ENCODE results near the gene NIPAL3. TPM values are rescaled to one million over a fixed set of nuclear protein-coding genes. Genes with fewer than 3 reads are reported as not detected.

NIPAL3 gene
- total RNA-seq, 1 donor from 2014 or later: 30.1 TPM

DNA sequence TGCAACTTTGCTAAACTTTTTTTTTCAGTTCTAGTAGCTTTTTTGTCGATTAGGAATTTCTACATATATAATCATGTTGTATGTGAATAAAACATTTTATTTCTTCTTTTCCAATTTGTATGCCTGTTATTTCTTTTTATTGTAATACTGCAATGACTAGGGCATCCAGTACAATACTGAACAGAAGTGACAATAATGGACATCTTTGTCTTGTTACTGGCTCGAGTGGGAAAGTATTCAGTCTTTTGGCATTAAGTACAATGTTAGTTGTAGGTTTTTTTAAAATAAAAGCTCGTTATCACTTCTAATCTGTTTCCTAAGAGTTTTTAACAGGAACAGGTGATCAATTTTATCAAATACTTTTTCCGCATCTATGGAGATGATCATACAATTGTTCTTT, 11.8 kb upstream of the NIPAL3 start:
- Histone ChIP-seq H3K4me1 (no peaks in the 10 kb centered on the region), H3K36me3 (peaks cover 12% of the 10 kb centered on the region), H3K27me3 (ENCODE audit: low read depth) (no peaks in the 10 kb centered on the region), H3K27ac (replicated peaks) (no peak overlapping the region), H3K9me3 (replicated peaks) (peaks cover 4% of the 10 kb centered on the region), H3K4me3 (no peak overlapping the region)
- no peak for DNase-seq
- intact Hi-C loops (cut with micrococcal nuclease): loop anchor here (10.0 kb wide), 1 partner anchor 101 kb away; the partner anchor contains the start of gene RCAN3
- TF ChIP-seq CTCF (IDR thresholded peaks at IDR 0.05; ENCODE audit: borderline replicate concordance): no peak

DNA sequence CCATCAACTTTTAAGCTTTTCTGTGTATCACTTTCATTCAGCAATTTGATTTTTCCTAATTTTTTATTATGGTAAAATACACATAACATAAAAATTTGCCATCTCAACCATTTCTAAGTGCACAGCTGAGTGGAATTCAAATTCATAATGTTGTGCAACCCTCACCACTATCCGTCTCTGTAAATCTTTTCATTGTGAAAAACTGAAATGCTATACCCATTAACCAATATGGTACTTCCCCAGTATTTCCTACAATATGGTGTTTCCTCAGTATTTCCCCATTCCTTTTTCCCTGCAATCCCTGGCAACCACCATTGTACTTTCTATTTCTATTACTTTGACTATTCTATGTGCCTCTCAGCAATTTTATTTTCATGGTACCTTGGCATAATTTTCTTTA, 8.8 kb upstream of the NIPAL3 start:
- DNase-seq: no peak
- Histone ChIP-seq H3K27me3 (ENCODE audit: low read depth) (no peaks in the 10 kb centered on the region), H3K4me1 (no peaks in the 10 kb centered on the region), H3K27ac (replicated peaks) (no peak overlapping the region), H3K4me3 (no peak overlapping the region), H3K9me3 (replicated peaks) (peaks cover 4% of the 10 kb centered on the region), H3K36me3 (no peaks in the 10 kb centered on the region)
- intact Hi-C loops (cut with micrococcal nuclease): loop anchor here (10.0 kb wide), 1 partner anchor 98 kb away; the partner anchor contains the start of gene RCAN3
- no peak for TF ChIP-seq CTCF (IDR thresholded peaks at IDR 0.05; ENCODE audit: borderline replicate concordance)

DNA sequence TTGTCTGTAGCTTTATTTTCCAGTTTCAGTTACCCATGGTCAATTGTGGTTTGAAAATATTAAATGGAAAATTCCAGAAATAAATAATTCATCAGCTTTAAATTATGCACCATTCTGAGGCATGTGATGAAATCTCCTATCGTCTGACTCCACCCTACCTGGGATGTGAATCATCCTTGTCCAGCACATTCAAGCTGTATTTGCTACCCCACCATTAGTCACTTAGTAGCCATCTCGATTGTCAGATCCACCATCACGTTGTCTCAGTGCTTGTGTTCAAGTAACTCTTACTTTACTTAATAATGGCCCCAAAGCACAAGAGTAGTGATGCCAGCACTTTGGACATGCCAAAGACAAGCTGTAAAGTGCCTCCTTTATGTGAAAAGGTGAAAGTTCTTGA, 6.1 kb upstream of the NIPAL3 start:
- H3K27me3 ChIP-seq (ENCODE audit: low read depth): no peaks in the 10 kb centered on the region
- TF ChIP-seq CTCF (IDR thresholded peaks at IDR 0.05; ENCODE audit: borderline replicate concordance): no peak
- peaks cover 4% of the 10 kb centered on the region for H3K9me3 ChIP-seq (replicated peaks)
- H3K4me1 ChIP-seq: peaks cover 16% of the 10 kb centered on the region
- no peak overlapping the region for H3K27ac ChIP-seq (replicated peaks)
- intact Hi-C loops (cut with micrococcal nuclease): loop anchor here (10.0 kb wide), 1 partner anchor 95 kb away; the partner anchor contains the start of gene RCAN3
- no peak overlapping the region for H3K4me3 ChIP-seq
- no peaks in the 10 kb centered on the region for H3K36me3 ChIP-seq
- DNase-seq: no peak

GRCh38 chr1:24410750-24411149, 4.9 kb upstream of the NIPAL3 start:
- Histone ChIP-seq H3K36me3 (no peaks in the 10 kb centered on the region), H3K4me1 (peaks cover 22% of the 10 kb centered on the region), H3K4me3 (no peak overlapping the region), H3K9me3 (replicated peaks) (peaks cover 4% of the 10 kb centered on the region), H3K27ac (replicated peaks) (no peak overlapping the region), H3K27me3 (ENCODE audit: low read depth) (no peaks in the 10 kb centered on the region)
- DNase-seq: no peak
- intact Hi-C loops (cut with micrococcal nuclease): no loop called here
- no peak for TF ChIP-seq CTCF (IDR thresholded peaks at IDR 0.05; ENCODE audit: borderline replicate concordance)

DNA sequence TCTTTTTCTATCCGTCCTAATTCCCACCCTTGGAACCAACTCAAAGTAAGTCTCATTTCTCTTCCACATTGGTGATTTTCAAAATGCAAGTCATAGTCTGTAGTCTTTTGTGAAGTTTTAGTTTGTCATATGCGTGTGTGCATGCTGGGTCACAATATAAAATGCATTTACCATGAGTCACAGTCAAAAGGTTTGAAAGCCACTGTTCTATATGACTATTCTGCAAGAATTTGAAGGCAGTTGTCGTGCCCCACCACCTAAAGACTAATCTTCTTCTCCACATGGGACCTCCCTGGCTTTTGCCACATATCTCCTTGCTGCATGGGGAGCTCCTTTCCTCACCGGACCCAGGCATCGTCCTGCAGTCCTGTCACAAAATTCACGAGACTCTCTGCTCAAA, 3.6 kb upstream of the NIPAL3 start:
- H3K36me3 ChIP-seq: no peaks in the 10 kb centered on the region
- no peaks in the 10 kb centered on the region for H3K27me3 ChIP-seq (ENCODE audit: low read depth)
- intact Hi-C loops (cut with micrococcal nuclease): no loop called here
- H3K9me3 ChIP-seq (replicated peaks): peaks cover 4% of the 10 kb centered on the region
- DNase-seq: no peak
- H3K4me1 ChIP-seq: peaks cover 35% of the 10 kb centered on the region
- no peak overlapping the region for H3K27ac ChIP-seq (replicated peaks)
- no peak for TF ChIP-seq CTCF (IDR thresholded peaks at IDR 0.05; ENCODE audit: borderline replicate concordance)
- no peak overlapping the region for H3K4me3 ChIP-seq

Data from left ventricle myocardium inferior (tissue), 1 donor.